GM21619 (cell line): ENCODE results near the gene PSMG2.
"Not testable (repeated sequence)": the region's sequence is repeated elsewhere in the genome, so short reads cannot be mapped to it uniquely, and the experiment has no call there.

ENCODE experiments used
- ATAC-seq: cut with Tn5 transposase; IDR thresholded peaks from one replicate; pipeline ENCODE4 v1.9.1; 2021; ENCODE audit not compliant: unreplicated experiment

Gene PSMG2

DNA sequence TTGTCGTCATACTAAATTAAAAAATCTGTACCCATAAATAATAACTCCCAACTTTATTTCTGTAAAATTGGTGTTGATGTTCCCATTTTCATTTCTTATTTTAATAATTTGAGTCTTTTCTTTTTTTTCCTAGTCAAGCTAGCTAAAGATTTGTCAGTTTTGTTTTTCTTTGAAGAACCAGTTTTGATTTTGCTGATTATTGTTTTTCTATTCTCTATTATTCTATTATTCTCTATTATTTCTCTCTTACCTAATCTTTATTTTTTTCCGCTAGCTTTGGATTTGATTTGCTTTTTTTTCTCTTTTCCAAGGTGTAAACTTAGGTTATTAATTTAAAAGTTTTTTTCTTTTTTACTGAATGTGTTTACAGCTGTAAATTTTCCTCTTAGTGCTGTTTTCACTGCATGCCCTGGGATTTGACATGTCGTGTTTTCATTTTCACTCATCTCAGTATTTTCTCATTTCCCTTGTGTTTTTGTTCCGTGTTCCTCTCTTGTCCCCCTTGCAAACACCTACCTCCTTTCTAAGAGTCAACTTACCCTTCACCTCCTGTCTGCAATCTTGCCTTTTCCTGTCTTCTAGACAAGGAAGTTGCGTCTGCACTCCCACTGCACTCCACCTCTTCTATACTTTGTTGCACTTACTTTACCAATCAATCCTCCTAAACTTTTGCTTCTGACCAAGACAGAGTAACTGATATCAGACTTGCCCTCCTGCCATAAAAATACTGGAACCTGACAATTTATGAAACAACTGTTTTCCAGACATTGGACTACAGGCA lies 18.8 kb downstream of the PSMG2 start:
- ATAC-seq = no peak

DNA sequence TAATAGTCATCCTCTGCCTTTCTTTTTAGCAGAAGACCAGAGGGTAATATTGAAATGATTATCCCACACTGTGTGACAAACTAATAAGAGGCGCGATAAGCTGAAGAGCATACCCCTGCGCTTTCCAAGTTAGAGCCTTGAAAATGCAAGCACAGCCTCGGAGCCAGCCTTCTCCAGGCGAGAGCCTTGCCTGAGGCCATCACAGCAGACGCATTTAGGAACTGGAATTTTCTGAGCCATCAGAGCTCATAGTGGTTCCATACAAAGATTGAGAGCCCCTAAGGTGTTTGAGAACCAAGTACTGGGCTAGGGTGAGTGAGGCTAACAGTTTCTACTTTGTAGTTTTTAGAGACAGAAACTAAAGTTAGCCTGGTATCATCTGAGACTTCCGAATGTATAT lies 19.9 kb downstream of the PSMG2 start:
- no peak for ATAC-seq

DNA sequence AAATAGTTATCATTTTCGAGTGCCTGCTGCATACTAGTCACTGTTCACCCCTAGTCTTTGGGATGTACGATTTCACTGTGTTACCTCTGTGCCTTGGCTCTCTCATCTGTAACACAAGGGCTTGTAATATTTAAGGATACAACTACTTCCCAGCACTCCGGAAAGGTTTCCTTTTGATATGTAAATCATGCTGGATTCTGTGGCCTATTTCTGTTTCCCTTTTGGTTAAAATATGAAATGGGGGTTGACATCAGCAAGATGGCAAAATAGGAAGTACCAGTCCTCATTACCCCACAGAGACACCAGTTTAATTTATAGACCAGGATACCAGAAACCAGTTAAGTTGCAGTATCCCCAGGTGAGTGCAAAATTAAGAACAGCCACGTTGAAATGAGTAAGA lies 23.5 kb downstream of the PSMG2 start:
- ATAC-seq = no peak

DNA sequence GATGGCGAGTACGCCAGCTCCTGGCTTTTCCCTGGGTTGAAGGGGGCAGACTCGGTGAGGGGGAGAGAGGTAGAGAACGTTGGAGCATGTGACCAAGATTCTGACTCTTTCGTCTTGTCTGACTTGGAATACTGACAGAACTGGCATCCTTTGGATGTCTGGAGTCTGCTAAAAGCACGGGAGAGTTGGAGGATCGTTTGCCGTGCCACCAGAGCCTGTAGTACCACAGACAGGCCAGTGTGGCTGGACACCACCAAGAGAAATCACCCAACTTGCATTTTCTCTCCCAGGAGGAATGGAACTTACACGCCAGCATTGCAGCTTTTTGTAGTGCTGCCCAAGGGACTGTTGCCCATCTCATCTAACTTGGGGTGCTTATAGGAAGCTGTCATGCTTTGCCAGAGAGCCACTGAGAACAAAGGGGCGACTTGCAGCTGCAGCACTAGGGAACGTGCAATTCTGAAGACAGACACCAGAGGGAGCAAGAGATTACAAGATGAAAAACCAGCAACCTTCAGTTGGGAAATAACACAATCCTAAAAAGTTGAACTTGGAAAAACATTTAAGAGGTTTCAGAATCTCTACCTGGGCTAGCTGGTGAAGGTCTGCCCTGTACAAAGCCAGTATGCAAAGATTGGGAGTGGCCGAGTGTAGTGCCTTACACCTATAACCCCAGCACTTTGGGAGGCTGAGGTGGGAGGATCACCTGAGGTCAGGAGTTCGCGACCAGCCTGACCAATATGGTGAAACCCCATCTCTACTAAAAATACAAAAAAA lies 24.1 kb downstream of the PSMG2 start:
- ATAC-seq = no peak

DNA sequence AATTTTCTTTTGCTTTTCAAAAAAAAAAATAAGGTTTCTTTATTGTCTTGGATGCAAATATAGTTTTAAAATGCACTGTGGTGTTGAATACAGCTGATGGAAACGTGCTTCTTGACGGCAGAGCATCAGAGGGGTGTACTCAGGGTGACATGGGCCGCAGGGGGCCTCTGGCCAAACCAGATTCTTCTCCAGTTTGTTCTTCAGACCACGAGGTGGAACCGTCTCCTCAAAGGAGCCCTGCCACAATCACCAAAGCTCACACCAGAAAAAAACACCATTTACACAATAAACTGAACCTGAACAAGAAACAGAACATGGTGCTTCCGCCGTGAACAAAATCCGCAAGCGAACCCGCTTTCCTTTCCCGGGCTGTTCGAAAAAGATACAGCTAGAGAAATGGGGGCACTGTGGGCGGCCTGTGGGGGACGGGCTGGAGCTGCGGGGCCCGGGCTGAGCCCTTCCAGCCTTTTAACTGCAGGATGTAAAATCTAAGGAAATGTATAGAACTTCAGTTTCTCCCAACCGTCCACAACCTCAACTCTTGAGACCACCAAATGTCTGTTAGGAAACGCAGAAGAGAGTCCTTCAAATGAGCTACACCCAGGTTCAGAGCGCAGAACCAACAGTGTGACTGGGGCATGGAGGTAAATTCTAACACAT lies 34.5 kb downstream of the PSMG2 start:
- ATAC-seq = no peak

DNA sequence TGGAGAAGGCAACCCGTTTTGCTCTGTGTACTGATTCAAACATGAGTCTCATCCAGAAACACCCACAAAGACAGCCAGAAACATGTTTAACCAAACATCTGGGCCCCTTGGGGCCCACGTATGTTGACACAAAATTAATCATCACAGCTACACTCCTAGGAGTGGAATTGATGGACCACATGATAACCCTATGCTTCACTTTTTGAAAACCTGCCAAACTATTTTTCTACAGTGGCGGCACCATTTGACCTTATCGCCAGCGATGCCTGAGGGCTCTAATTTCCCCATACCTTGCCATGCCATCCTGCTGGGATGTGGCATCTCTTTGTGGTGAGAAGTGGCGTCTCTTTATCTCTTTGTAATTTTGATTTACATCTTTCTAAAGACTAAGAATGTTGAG lies 38.5 kb downstream of the PSMG2 start:
- ATAC-seq = no peak

DNA sequence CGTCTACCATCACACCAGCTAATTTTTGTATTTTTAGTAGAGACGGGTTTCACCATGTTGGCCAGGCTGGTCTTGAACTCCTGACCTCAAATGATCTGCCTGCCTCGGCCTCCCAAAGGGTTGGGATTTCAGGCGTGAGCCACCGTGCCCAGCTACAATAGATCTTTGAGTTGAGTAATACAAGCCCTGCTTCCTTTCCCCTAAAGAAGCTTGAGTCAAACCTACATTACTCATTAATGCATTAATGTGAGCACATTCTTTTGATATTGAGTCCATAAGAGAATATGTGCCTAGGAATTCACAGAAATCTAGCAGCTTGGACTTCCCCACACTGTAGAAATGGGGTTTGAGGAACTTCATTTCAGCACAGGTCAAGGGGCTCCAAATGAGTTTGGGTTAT lies 39.6 kb downstream of the PSMG2 start:
- ATAC-seq = no peak

DNA sequence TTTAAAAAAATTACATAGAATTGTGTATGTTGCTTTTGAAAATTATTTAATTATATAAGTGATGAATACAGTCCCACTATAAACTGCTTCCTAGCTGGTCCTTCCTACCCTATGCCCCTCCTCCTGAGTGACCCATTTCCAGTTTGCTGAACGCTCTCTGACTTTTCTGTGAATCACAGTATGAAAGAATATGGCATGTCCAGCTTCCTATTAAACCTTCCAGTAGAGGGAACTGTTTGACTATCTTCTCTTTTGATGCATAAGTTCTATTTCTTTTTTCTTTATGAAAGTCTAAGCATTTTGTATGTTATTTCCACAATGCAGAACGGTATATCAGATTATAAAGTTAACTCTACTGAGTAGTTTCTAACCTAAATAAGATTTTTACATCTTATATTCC lies 41.3 kb downstream of the PSMG2 start:
- ATAC-seq = no peak

DNA sequence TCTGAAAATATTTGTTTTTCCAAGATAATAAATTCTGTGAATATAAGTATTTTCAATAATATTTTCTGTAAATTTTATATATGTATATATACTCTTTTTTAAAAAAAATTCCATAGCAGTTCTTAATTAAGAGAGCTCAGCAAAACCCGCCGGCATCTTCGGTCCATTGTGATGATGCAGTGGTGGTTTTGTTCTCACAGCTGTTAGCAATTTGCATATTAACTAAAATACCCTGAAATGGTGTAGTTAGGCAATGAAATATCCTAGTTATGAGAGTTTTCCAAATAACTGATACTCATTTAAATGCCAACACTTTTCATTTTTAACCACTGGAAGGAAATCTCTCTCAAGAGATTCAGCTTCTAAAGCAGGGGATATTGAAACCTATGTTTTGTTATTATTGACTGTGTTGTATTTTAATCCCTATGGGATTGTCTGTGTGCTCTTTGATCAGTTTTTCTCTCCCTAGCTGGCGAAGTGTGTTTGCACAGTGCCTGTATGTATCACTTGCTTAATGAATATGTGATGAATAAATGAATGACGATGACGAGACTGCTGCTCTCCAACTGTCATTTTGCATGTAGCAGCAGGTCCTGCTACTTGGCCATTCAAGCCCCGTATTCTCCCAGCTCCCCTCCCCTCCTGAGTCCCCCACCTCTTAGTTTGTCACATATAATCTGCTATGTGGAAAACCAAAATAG lies 42.4 kb downstream of the PSMG2 start:
- ATAC-seq = no peak

DNA sequence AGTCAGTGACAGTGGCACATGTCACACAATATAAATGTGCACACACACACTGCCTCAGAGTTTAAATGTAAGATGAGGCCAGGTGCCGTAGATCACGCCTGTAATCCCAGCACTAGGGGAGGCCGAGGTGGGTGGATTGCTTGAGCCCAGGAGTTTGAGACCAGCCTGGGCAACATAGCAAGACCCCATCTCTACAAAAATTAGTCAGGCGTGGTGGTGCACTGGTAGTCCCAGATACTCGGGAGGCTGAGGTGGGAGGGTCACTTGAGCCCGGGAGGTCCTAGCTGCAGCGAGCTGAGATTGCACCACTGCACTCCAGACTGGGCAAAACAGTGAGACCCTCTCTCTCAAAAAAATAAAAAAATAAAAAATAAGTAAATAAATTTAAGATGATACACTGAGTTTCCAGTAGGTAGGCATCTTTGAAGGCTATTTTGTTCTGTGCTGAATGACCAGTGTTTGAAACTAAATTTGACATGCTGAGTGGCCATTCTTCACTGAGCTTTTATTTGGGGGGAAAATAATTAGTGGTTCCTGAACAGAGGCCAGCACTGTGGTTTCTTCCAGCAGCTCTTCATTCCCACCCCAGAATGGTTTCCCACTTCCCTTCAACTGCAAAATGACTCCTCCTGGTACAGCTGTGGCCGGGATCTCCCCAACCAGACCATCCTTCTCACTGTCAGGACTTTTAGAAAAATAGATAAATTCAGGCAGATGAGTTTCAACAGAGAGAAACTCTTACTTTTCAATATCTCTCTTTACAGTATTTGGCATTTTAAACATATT lies 44.9 kb downstream of the PSMG2 start:
- ATAC-seq = no peak

DNA sequence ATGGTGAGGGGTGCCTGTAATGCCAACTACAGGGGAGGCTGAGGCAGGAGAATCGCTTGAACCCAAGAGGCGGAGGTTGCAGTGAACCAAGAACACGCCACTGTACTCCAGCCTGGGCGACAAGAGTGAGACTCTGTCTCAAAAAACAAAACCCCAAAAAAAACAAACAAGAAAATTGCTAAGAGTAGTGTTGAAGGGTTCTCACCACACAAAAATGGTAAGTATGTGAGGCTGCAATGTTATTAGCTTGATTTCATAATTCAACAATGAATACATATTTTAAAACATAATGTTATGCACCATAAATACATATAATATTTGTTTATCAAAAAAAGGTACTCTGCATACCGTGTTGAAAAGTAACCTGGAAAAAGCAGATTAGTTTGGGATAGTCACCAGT lies 45.8 kb downstream of the PSMG2 start:
- ATAC-seq = no peak

DNA sequence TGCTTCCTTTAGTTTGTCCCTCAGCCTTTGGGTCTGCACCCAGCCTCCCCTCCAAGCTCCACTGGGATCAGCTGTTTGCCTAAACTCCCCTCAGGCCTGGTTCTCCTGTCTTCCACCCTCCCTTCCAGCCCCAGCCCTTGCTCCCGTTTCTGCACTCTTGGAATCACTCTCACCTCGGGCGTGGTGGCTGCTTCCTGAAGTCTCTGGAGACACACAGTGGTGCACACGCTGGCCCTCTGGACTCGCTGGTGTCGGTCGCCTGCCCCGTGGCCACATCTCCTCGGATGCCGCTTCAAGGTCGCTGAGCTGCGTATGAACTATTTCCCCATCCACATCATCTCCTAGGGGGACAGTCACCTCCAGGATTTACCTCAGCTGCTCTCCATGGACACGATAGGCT lies 46.3 kb downstream of the PSMG2 start:
- no peak for ATAC-seq

DNA sequence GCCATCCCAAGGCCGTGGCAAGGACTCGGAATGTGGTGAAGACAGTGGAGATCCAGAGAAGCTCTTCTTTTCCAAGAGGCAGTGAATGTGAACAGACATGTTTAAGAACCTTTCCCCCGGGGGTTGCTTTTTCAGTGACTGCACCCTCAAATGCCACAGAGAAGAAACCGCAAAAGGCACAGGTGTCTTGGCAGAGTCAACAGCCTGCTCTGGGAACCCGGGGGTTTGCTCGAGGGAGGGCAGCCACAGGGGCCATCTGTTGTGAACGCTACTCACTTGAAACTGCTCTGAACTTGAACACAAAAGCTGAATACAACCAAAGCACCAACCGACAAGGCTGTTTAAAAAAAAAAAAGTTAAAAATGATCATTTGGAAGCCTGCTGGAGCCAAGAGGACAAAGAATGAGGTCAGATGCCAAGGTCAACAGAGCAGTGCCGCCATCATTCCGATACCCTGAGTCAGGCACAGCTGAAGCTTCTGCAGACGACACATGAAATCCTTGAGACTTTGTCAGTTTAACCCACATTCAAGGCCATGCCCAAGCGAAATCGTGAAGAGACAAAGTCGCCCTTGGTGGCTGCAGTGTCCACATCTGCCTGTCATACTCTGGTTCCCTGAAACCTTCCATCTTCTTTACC lies 47.4 kb downstream of the PSMG2 start:
- no peak for ATAC-seq

DNA sequence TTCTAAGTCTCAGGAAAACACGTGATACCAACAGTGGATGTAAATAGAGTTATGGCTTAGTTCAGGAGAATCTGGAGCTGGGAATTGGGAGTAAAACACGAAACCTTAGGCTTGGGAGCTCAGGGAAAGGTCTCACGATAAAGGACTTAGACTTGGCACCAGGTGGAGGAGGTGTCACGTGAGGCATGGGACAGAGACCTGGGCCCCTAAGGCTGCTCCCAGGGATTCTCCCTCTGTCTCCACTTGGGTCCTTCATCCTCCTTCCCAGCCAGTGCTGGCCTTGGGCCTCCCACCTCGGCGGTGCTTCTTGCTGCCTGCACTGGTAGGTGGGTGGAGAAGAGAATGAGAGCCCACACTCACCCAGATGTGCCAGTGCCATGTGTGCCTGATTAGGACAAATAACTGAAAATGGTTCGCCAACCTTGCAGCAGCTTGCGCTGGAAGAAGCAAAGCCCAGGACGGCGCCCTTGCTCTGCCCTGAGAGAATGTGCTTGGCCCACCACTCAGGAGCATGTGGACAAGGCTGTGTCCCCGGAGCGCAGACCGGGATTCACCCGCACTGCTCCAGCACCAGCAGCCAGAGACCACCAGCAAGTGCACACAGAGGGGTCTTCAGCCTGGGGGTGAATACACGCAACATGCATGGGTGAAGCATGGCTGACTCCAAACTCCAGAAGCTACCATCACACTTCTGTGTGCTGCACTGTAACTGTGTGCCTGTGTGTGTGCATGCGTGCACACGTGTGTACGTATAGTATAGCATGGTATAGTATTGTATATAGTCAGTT lies 48.1 kb downstream of the PSMG2 start:
- ATAC-seq = no peak

DNA sequence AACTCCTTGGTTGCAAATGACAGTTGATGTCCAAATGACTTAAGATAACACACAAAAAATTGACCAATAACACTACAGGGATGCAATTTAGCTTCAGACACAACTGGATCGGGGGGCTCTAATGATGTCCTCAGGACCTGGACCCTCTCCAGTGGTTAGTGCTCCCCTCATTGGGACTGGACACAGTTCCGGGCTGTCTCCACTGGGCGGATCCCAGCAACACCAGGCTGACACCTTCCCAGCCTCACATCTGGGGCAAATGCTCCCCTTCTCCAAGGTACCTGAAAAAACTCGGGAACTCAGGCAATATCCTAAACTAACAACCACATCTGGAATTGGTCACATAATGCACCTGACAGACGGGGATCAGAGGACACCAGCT lies 48.7 kb downstream of the PSMG2 start:
- ATAC-seq = no peak

DNA sequence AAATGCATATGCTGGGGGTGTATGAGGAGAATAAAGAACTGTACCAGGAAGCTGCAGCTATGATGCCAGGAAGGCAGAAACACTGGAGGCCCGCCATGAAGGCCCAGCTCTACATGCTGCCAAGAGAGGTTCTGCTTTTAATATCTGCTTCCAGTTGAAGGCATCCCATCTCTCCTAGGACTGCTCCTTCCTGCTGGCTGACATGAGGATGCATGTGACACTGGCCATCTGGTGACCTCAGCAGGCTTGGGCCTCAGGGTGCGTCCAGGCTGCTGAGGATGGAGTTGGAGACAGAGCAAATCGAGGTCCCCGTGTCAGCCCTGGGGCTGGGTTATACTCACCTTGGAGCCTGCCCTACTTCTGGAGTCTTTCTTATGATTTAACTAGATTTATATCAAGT lies 49.0 kb downstream of the PSMG2 start:
- ATAC-seq = no peak

DNA sequence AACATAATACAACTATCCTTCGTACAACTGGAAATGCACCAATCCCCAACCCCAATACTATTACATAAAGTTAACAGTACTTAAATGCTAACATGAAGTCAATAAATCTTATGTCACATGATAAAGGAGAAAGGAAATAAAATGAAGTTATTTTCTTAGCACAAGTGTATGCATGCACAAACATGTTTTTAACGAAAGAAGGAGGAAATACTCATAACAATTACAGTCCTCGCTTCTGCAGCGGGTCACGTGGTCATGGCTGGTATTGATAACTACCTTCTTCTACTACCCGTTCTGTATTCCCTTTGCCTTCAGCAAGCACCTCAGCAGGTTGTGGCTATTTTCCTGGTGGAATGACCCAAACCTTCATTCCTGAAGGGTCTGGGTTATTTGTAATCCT lies 51.7 kb downstream of the PSMG2 start:
- ATAC-seq = no peak

DNA sequence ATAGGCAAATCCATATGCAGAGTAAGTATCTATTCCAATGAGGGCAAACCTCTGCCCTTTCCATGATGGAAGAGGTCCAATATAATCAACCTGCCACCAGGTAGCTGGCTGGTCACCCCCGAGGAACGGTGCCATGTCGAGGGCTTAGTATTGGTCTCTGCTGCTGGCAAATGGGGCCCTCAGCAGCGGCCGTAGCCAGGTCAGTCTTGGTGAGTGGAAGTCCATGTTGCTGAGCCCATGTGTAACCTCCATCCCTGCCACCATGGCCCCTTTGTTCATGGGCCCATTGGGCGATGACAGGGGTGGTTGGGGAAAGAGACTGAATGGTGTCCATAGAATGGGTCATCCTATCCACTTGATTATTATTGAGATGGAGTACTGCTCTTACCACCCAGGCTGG lies 52.8 kb downstream of the PSMG2 start:
- ATAC-seq = not testable (repeated sequence)

DNA sequence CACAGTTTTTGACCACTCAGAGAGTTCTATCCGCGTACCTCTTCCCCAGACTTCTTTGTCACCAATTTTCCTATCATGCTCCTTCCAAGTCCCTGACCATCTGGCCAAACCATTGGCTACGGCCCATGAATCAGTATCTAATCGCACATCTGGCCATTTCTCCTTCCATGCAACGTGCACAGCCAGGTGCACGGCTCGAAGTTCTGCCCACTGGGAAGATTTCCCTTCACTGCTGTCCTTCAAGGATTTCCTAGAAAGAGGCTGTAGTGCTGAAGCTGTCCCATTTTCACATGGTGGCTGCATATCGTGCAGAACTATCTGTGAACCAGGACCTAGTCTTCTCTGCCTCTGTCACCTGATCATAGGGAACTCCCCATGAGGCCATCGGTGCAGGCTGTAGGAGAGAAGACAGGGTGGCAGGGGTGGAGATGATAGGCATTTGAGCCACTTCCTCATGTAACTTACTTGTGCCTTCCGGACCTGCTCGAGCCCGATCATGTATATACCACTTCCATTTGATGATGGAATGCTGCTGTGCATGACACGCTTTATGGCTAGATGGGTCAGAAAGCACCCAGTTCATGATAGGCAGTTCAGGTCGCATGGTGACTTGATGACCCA lies 53.9 kb downstream of the PSMG2 start:
- ATAC-seq = not testable (repeated sequence)
